K562 treated with DMSO at 1 percent for 48 hours (cell line): ENCODE data around the gene NLRP12. TPM values are rescaled to one million over a fixed set of nuclear protein-coding genes. Genes with fewer than 3 reads are reported as not detected.

Source experiments
- total RNA-seq: library from RNA; unstranded; fragments of 300-600 nt; gene quantifications from 2 replicates; pipeline ENCODE4 v1.2.3, GENCODE V29; 2022; ENCODE audit warnings: low replicate concordance; ENCODE audit errors: extremely low read depth

NLRP12 gene, protein sequence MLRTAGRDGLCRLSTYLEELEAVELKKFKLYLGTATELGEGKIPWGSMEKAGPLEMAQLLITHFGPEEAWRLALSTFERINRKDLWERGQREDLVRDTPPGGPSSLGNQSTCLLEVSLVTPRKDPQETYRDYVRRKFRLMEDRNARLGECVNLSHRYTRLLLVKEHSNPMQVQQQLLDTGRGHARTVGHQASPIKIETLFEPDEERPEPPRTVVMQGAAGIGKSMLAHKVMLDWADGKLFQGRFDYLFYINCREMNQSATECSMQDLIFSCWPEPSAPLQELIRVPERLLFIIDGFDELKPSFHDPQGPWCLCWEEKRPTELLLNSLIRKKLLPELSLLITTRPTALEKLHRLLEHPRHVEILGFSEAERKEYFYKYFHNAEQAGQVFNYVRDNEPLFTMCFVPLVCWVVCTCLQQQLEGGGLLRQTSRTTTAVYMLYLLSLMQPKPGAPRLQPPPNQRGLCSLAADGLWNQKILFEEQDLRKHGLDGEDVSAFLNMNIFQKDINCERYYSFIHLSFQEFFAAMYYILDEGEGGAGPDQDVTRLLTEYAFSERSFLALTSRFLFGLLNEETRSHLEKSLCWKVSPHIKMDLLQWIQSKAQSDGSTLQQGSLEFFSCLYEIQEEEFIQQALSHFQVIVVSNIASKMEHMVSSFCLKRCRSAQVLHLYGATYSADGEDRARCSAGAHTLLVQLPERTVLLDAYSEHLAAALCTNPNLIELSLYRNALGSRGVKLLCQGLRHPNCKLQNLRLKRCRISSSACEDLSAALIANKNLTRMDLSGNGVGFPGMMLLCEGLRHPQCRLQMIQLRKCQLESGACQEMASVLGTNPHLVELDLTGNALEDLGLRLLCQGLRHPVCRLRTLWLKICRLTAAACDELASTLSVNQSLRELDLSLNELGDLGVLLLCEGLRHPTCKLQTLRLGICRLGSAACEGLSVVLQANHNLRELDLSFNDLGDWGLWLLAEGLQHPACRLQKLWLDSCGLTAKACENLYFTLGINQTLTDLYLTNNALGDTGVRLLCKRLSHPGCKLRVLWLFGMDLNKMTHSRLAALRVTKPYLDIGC
- not detected in 2 replicates for total RNA-seq

DNA sequence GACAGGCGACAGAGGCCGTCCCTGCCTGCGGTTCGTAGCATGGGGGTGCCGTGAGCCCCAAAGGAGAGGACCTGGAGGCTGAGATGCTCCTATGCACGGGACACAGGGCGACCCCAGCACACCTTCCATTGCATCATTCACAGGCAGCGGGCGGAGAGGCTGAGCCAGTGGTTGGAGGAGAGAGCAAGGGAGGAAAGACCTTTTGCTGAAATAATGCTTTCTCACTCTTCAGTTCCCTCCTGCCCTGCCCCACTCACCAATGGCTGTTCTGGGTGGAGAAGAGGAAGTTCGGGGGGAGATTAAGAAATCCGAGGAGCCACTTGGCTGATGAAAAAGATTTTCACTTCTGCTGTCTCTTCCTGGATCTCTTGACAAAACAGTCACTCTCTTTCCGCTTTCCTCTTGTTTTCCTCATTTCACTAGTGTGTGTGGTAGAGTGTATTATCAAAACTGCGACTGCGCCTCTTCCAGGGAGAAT, at the start of gene NLRP12:
NLRP12 (minus strand) TSS at position 181 of the 478 bp plus-strand sequence; CDS start at position 41, 140 bp downstream.

GRCh38 chr19:53867225-53868090, 43.3 kb upstream of the NLRP12 start, which contains the start of gene MYADM:
TSS of gene MYADM (plus strand) at chr19:53867883. CDS start at chr19:53873530, 5,647 bp downstream.

Other genes with a start within 250 kb of the NLRP12 start
- gene DPRX, start 192.3 kb downstream of the NLRP12 start, total RNA-seq = not detected in 2 replicates
- not detected in 2 replicates for gene MYADM, start 43.6 kb upstream of the NLRP12 start, total RNA-seq
- not detected in 2 replicates for gene PRKCG, start 57.9 kb upstream of the NLRP12 start, total RNA-seq
- not detected in 2 replicates for gene CACNG7, start 85.0 kb upstream of the NLRP12 start, total RNA-seq
- gene CACNG8, start 138.6 kb upstream of the NLRP12 start, total RNA-seq = not detected in 2 replicates
- gene CACNG6, start 167.3 kb upstream of the NLRP12 start, total RNA-seq = not detected in 2 replicates
- gene VSTM1, start 239.6 kb upstream of the NLRP12 start, total RNA-seq = not detected in 2 replicates